GM12892 (cell line): ENCODE data around the gene MYOM1.

Source experiments
- POLR2A ChIP-seq: IDR thresholded peaks from 2 replicates; pipeline ENCODE4 v1.6.1; 2011; ENCODE audit warnings: low read depth, low read length, control low read depth
- POLR2AphosphoS5 ChIP-seq: IDR thresholded peaks from 2 replicates; pipeline ENCODE4 v1.6.1; 2011; ENCODE audit warnings: low read depth, low read length, control low read depth

DNA sequence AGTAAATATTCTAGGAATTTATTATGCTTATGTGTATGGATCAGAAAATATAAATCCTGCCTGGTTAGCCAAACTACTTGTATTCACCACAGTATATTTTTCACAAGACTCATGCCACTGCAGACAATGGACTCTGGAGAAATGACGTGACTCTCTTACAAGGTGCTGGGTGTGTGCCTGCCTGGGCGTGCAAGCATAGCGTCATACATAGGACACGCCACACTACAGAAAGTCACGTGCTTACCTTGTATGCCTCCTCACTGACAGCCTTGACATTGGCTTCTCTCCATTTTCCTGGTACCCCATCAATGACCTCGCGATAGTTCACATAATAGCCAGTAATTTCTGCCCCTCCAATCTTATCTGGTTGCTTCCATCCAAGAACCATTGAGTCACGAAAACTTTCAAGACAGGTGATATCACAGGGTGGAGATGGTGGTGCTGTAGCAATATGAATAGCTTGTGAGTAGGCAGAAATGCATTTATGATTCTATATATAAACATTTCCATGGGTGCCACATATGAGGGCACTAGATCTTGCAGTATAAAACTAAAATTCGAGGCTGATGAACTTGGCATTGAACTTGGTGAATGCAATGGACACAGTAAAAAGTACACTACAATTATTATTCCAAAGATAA is 93.2 kb downstream of the MYOM1 start:
- TF ChIP-seq POLR2A (no peak), POLR2AphosphoS5 (no peak)
